IMR-90 (cell line): ENCODE measurements around the gene ARMC9. TPM values are rescaled to one million over a fixed set of nuclear protein-coding genes. Genes with fewer than 3 reads are reported as not detected.

ENCODE experiments used
- ATAC-seq: fragments of 200-7000 bp; cut with Tn5 transposase; 2 replicates; pipeline ENCODE4 v1.9.1; 2020; ENCODE audit warnings: low read depth, mild to moderate bottlenecking, moderate library complexity
- BruUV-seq: library from RNA; stranded (reverse); fragments of 400-500 nt; replicated peaks from 2 replicates; lab custom pipeline; 2021; lab: Mats Ljungman, UMichigan
- CTCF ChIA-PET: fragments of 300-600 bp; formaldehyde crosslinking; extraction: SDS; loops from one replicate; lab custom pipeline; 2021; ENCODE audit warnings: antibody characterized with exemption; lab: Yijun Ruan, JAX
- POLR2A ChIA-PET: fragments of 300-600 bp; sonication (Branson Sonifier 250); formaldehyde crosslinking; loops from one replicate; lab custom pipeline; 2022; ENCODE audit warnings: antibody characterized with exemption; ENCODE audit not compliant: unreplicated experiment; lab: Charles Lee
- DNase-seq: peaks from one replicate; pipeline ENCODE4 v3.0.0; 2013
- H2AFZ ChIP-seq: replicated peaks from 2 replicates; pipeline ENCODE3; 2013; ENCODE audit warnings: low read length, mild to moderate bottlenecking; ENCODE audit not compliant: poor library complexity
- H2AK5ac ChIP-seq: 2 replicates; pipeline ENCODE4 v1.6.1; 2013; ENCODE audit warnings: low read depth, low read length, inconsistent platforms
- H2AK9ac ChIP-seq: replicated peaks from 2 replicates; pipeline ENCODE3; 2013; ENCODE audit warnings: mild to moderate bottlenecking, low read depth, low read length, moderate library complexity; ENCODE audit not compliant: poor library complexity
- H2BK120ac ChIP-seq: 2 replicates; pipeline ENCODE4 v1.6.1; 2013; ENCODE audit warnings: low read depth, low read length, inconsistent platforms
- H2BK15ac ChIP-seq: 3 replicates; pipeline ENCODE4 v1.6.1; 2013; ENCODE audit warnings: low read depth, low read length, inconsistent platforms
- H2BK20ac ChIP-seq: 2 replicates; pipeline ENCODE4 v1.6.1; 2013; ENCODE audit warnings: low read depth, mild to moderate bottlenecking, inconsistent platforms, low read length, moderate library complexity
- H2BK5ac ChIP-seq: 2 replicates; pipeline ENCODE4 v1.6.1; 2013; ENCODE audit warnings: mild to moderate bottlenecking, low read depth, low read length, inconsistent platforms; ENCODE audit not compliant: poor library complexity, severe bottlenecking
- H3K14ac ChIP-seq: replicated peaks from 2 replicates; pipeline ENCODE4 v1.6.1; 2013; ENCODE audit warnings: low read depth, low read length, inconsistent platforms
- H3K18ac ChIP-seq: 2 replicates; pipeline ENCODE4 v1.6.1; 2013; ENCODE audit warnings: low read depth, low read length, control low read depth
- H3K23ac ChIP-seq: 2 replicates; pipeline ENCODE4 v1.6.1; 2013; ENCODE audit warnings: low read depth, low read length, inconsistent platforms
- H3K27ac ChIP-seq: 2 replicates; pipeline ENCODE4 v1.5.1; 2013; ENCODE audit warnings: mild to moderate bottlenecking, control low read depth, low read length; ENCODE audit not compliant: insufficient read depth
- H3K27me3 ChIP-seq: 2 replicates; pipeline ENCODE4 v1.6.1; 2013; ENCODE audit warnings: low read length; ENCODE audit not compliant: control insufficient read depth, insufficient read depth
- H3K36me3 ChIP-seq: 2 replicates; pipeline ENCODE4 v1.6.1; 2013; ENCODE audit warnings: low read length, mixed read lengths; ENCODE audit not compliant: control insufficient read depth, insufficient read depth
- H3K4ac ChIP-seq: 2 replicates; pipeline ENCODE4 v1.6.1; 2013; ENCODE audit warnings: low read depth, low read length, inconsistent platforms
- H3K4me1 ChIP-seq: 2 replicates; pipeline ENCODE4 v1.6.1; 2013; ENCODE audit warnings: low read length, mixed read lengths; ENCODE audit not compliant: control insufficient read depth, insufficient read depth
- H3K4me2 ChIP-seq: 2 replicates; pipeline ENCODE4 v1.6.1; 2013; ENCODE audit warnings: low read depth, mild to moderate bottlenecking, control low read depth, low read length, moderate library complexity
- H3K4me3 ChIP-seq: 2 replicates; pipeline ENCODE4 v1.5.1; 2013; ENCODE audit warnings: low read depth, mild to moderate bottlenecking, control low read depth, low read length, moderate library complexity; ENCODE audit not compliant: insufficient read depth
- H3K56ac ChIP-seq: 2 replicates; pipeline ENCODE4 v1.6.1; 2013; ENCODE audit warnings: low read length, inconsistent platforms; ENCODE audit not compliant: insufficient read depth; ENCODE audit errors: extremely low read depth
- H3K79me1 ChIP-seq, 2 experiments: 2 replicates each; pipeline ENCODE4 v1.6.1; 2013; ENCODE audit warnings: low read length in 2 of 2, inconsistent platforms in 1 of 2, low read depth in 1 of 2
- H3K9ac ChIP-seq: 2 replicates; pipeline ENCODE4 v1.6.1; 2013; ENCODE audit warnings: low read depth, low read length, control low read depth
- H3K9me1 ChIP-seq: 2 replicates; pipeline ENCODE4 v1.6.1; 2013; ENCODE audit warnings: low read length, inconsistent platforms; ENCODE audit not compliant: insufficient read depth
- H3K9me3 ChIP-seq: 2 replicates; pipeline ENCODE4 v1.6.1; 2013; ENCODE audit warnings: low read length; ENCODE audit not compliant: control insufficient read depth, insufficient read depth
- H4K20me1 ChIP-seq: 2 replicates; pipeline ENCODE4 v1.6.1; 2013; ENCODE audit warnings: low read length, inconsistent platforms; ENCODE audit not compliant: insufficient read depth
- H4K5ac ChIP-seq: 2 replicates; pipeline ENCODE4 v1.6.1; 2013; ENCODE audit warnings: mild to moderate bottlenecking, low read depth, low read length, control low read depth
- H4K8ac ChIP-seq, 2 experiments: 2 replicates each; pipeline ENCODE4 v1.6.1; 2013; ENCODE audit warnings: low read depth in 2 of 2, low read length in 2 of 2, control low read depth in 1 of 2, inconsistent platforms in 1 of 2
- H4K91ac ChIP-seq: 2 replicates; pipeline ENCODE4 v1.6.1; 2013; ENCODE audit warnings: low read depth, low read length, inconsistent platforms; ENCODE audit not compliant: insufficient read depth
- CTCF ChIP-seq: conservative IDR thresholded peaks from 2 replicates; pipeline ENCODE4 v1.5.1; 2012; ENCODE audit warnings: mild to moderate bottlenecking, low read depth, low read length, improper control_type of control experiment
- FOS ChIP-seq: fragments of 150-350 bp; IDR thresholded peaks from 2 replicates; pipeline ENCODE4 v1.6.1; 2016; ENCODE audit warnings: low read depth, low read length
- MAZ ChIP-seq: IDR thresholded peaks from 2 replicates; pipeline ENCODE4 v1.6.1; 2012; ENCODE audit warnings: low read depth, mild to moderate bottlenecking, low read length, improper control_type of control experiment, moderate library complexity, borderline replicate concordance
- MXI1 ChIP-seq: IDR thresholded peaks from 2 replicates; pipeline ENCODE4 v1.6.1; 2012; ENCODE audit warnings: low read depth, mild to moderate bottlenecking, low read length, moderate library complexity, borderline replicate concordance
- RCOR1 ChIP-seq: IDR thresholded peaks from 2 replicates; pipeline ENCODE4 v1.6.1; 2012; ENCODE audit warnings: mild to moderate bottlenecking, low read length, improper control_type of control experiment; ENCODE audit not compliant: insufficient replicate concordance
- SMC3 ChIP-seq: fragments of 150-350 bp; IDR thresholded peaks from 2 replicates; pipeline ENCODE4 v1.6.1; 2016; ENCODE audit warnings: low read depth, mild to moderate bottlenecking, antibody characterized with exemption, low read length, moderate library complexity
- USF2 ChIP-seq: fragments of 150-350 bp; IDR thresholded peaks from 2 replicates; pipeline ENCODE4 v1.6.1; 2017; ENCODE audit warnings: mild to moderate bottlenecking, antibody characterized with exemption, low read length, low read depth
- WGBS, 2 experiments: methylation state at CpG; one replicate each; pipeline versions ENCODE4 v1.1.5 to v1.1.7; 2013; ENCODE audit warnings: missing lambda C conversion rate in 2 of 2; ENCODE audit not compliant: insufficient read length in 1 of 2; ENCODE audit errors: extremely low coverage in 2 of 2; 5-methylcytosine and 5-hydroxymethylcytosine counted together
- dilution Hi-C: fragments of 300-500 bp; cut with HindIII; formaldehyde crosslinking; loops from one replicate; pipeline ENCODE4 v1.14.3; 2018; ENCODE audit warnings: low sequenced_read_pairs; ENCODE audit not compliant: unreplicated experiment
- in situ Hi-C: fragments of 300-500 bp; cut with MboI; formaldehyde crosslinking; loops from 3 replicates; pipeline ENCODE4 v1.14.3; 2019; ENCODE audit warnings: low sequenced_read_pairs, inconsistent platforms, mixed read lengths
- intact Hi-C: fragments of 100-400 bp; cut with micrococcal nuclease; formaldehyde crosslinking; loops from 2 replicates; pipeline ENCODE4 v1.10.0; 2022
- polyA plus RNA-seq, 3 experiments: library from polyadenylated mRNA; depleted of rRNA; stranded (reverse); fragments of >200 nt; gene quantifications; 2 replicates each; pipeline ENCODE4 v1.2.3, GENCODE V29; 2012; ENCODE audit warnings: low replicate concordance in 1 of 3
- total RNA-seq: library from RNA; depleted of rRNA; stranded (reverse); fragments of >200 nt; gene quantifications from 2 replicates; pipeline ENCODE4 v1.2.3, GENCODE V29; 2012

Gene ARMC9
- total and polyA plus RNA-seq, 2 of the 4 experiments (the other 2 are of a cell fraction) = 36.0 to 46.6 TPM

GRCh38 chr2:231284296-231284695 is 85.9 kb downstream of the ARMC9 start:
- Histone ChIP-seq H3K9me3 (no peaks in the 10 kb centered on the region), H2BK5ac (no peak overlapping the region), H3K4ac (no peak overlapping the region), H4K91ac (no peak overlapping the region), H4K20me1 (no peaks in the 10 kb centered on the region), H3K9me1 (peaks cover 10% of the 10 kb centered on the region), H3K4me3 (no peak overlapping the region), H2AK9ac (no peak overlapping the region), H3K4me1 (no peaks in the 10 kb centered on the region), H2BK20ac (no peak overlapping the region), H4K8ac (no peak overlapping the region), H4K5ac (no peak overlapping the region), H3K14ac (no peak overlapping the region), H3K27me3 (no peaks in the 10 kb centered on the region), H3K36me3 (peaks cover 37% of the 10 kb centered on the region), H3K27ac (no peak overlapping the region), H3K9ac (no peak overlapping the region), H3K18ac (no peak overlapping the region), H3K4me2 (no peak overlapping the region), H2BK15ac (no peak overlapping the region), H3K79me1 (no peaks in the 10 kb centered on the region), H2AFZ (no peak overlapping the region), H3K56ac (no peak overlapping the region), H2BK120ac (no peak overlapping the region), H2AK5ac (no peak overlapping the region), H3K23ac (no peak overlapping the region)
- in situ Hi-C loops = no loop called here
- intact Hi-C loops = no loop called here
- ChIA-PET POLR2A (no interaction called here), CTCF (no interaction called here)
- ATAC-seq (no peak), DNase-seq (no peak)
- dilution Hi-C loops = no loop called here
- TF ChIP-seq RCOR1 = no peak
- TF ChIP-seq USF2 = no peak
- TF ChIP-seq SMC3 = no peak
- no peak for TF ChIP-seq CTCF
- no peak for TF ChIP-seq MAZ
- no peak for TF ChIP-seq MXI1
- TF ChIP-seq FOS = no peak
- BruUV-seq = no TSS peak
- no CpG with 5 or more reads among the region's 2 CpGs for WGBS, 2 experiments
